A673 (cell line): ENCODE data around the gene ACTN4.

ENCODE experiments used
- CTCF ChIP-seq: fragments of 300-800, 200-600 bp; sonication (generic); conservative IDR thresholded peaks from 2 replicates; pipeline ENCODE4 v1.5.1; 2017; ENCODE audit warnings: low read depth, mild to moderate bottlenecking, antibody characterized with exemption, low read length, moderate library complexity, mixed read lengths
- EZH2 ChIP-seq: fragments of 200-600 bp; sonication (generic); IDR thresholded peaks from 2 replicates; pipeline ENCODE4 v1.6.1; 2017; ENCODE audit warnings: borderline replicate concordance, low read depth, mild to moderate bottlenecking, mixed read lengths, antibody characterized with exemption, low read length; ENCODE audit not compliant: poor library complexity, severe bottlenecking

GRCh38 chr19:38744298-38744681 is 96.8 kb downstream of the ACTN4 start, which contains the start of gene CAPN12:
- TF ChIP-seq CTCF (no peak), EZH2 (no peak)
